Immature natural killer cell (primary cell): ENCODE results near the gene ZMYND19. TPM values are rescaled to one million over a fixed set of nuclear protein-coding genes. Genes with fewer than 3 reads are reported as not detected.

Source experiments
- DNase-seq, 3 donors: peaks; one replicate each; pipeline ENCODE4 v3.0.0; 2022; ENCODE audit warnings: mixed read lengths in 1 of 3
- H3K27ac Mint-ChIP-seq, 6 donors: one replicate each; pipeline ENCODE4 v1.8.0; 2020; ENCODE audit warnings: mixed read lengths in 6 of 6, mild to moderate bottlenecking in 5 of 6, inconsistent platforms in 4 of 6, moderate library complexity in 3 of 6
- H3K27me3 Mint-ChIP-seq, 3 donors: one replicate each; pipeline ENCODE4 v1.8.0; 2020 to 2021; ENCODE audit warnings: low read depth in 3 of 3, mild to moderate bottlenecking in 3 of 3, mixed read lengths in 3 of 3, moderate library complexity in 3 of 3, inconsistent platforms in 1 of 3
- H3K36me3 Mint-ChIP-seq, 3 donors: one replicate each; pipeline ENCODE4 v1.8.0; 2020; ENCODE audit warnings: mixed read lengths in 3 of 3, inconsistent platforms in 2 of 3, mild to moderate bottlenecking in 2 of 3
- H3K4me1 Mint-ChIP-seq, 2 donors: one replicate each; pipeline ENCODE4 v1.8.0; 2020; ENCODE audit warnings: inconsistent platforms in 2 of 2, mild to moderate bottlenecking in 2 of 2, mixed read lengths in 2 of 2, moderate library complexity in 1 of 2
- H3K4me3 Mint-ChIP-seq, 5 donors: one replicate each; pipeline ENCODE4 v1.8.0; 2020; ENCODE audit warnings: mild to moderate bottlenecking in 5 of 5, mixed read lengths in 5 of 5, inconsistent platforms in 3 of 5, moderate library complexity in 3 of 5
- H3K9me3 Mint-ChIP-seq, 6 donors: one replicate each; pipeline ENCODE4 v1.8.0; 2020; ENCODE audit warnings: mild to moderate bottlenecking in 6 of 6, mixed read lengths in 6 of 6, inconsistent platforms in 4 of 6, moderate library complexity in 3 of 6
- polyA plus RNA-seq, 3 donors: library from polyadenylated mRNA; unstranded; fragments of 300-500 nt; fragmentation: Illumina TruSeq; gene quantifications; one replicate each; pipeline ENCODE4 v1.2.3, GENCODE V29; 2021

Gene ZMYND19
- polyA plus RNA-seq, 3 donors from 2014 or later: 1.5 to 7.0 (median 3.3) TPM

- peak in 1 of 3 donors; percentile 34 for DNase-seq
- peak overlapping the region; percentile 25 to 84 (median 62) for H3K27ac Mint-ChIP-seq
- no peaks in the 10 kb centered on the region for H3K9me3 Mint-ChIP-seq
- no peaks in the 10 kb centered on the region for H3K36me3 Mint-ChIP-seq
- H3K4me3 Mint-ChIP-seq: peak overlapping the region; percentile 54 to 64 (median 57)
- peaks cover 3 to 17% (median 7%) of the 10 kb centered on the region in 3 donors for H3K27me3 Mint-ChIP-seq
- H3K4me1 Mint-ChIP-seq: peaks cover 55 to 62% of the 10 kb centered on the region in 2 donors
These were observed 30.9 kb upstream of the ZMYND19 start for GRCh38 chr9:137621131-137621757.

DNA sequence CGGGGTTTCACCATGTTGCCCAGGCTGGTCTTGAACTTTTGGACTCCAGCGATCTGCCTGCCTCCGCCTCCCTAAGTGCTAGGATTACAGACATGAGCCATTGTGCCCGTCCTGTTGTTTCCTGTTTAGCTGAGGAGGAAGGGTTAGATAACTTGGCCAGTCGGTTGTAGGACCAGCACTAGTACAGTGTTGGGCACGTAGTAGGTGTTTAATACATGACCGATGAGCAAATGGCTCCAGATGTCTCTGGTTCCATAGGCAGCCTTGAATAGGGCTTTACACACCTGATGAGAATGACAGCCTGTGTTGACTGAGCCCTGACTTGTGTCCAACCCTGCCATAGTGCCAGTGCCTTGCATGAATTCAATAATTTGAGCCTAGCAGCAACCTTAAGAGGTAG lies 30.3 kb upstream of the ZMYND19 start:
- Mint-ChIP-seq H3K36me3 (no peaks in the 10 kb centered on the region), H3K4me3 (peak overlapping the region; percentile 39 to 95 (median 64)), H3K9me3 (no peaks in the 10 kb centered on the region), H3K27ac (peak overlapping the region in 5 of 6 donors; percentile 38 to 84 (median 69)), H3K27me3 (peaks cover 3 to 17% (median 7%) of the 10 kb centered on the region in 3 donors), H3K4me1 (peaks cover 54 to 58% of the 10 kb centered on the region in 2 donors)
- no peak for DNase-seq

DNA sequence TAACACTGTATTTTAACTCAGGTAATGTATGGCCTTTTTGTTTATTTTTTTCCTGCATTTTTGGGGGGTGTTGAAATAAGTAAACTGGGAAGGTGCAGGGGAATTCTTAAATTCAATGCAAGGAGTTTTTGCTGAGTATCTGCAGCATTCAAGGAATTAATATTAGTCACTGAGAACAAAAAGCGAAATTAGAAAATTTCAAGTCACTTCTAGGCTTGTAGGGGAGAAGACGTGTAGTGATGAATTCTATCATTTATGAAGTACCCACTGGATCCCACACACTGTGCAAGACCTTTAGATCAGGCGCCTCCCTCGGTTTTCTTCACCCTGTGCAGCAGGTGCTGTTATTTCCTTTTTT lies 29.7 kb upstream of the ZMYND19 start:
- peaks cover 49 to 52% of the 10 kb centered on the region in 2 donors for H3K4me1 Mint-ChIP-seq
- no peaks in the 10 kb centered on the region for H3K36me3 Mint-ChIP-seq
- H3K9me3 Mint-ChIP-seq: no peaks in the 10 kb centered on the region
- peaks cover 3 to 17% (median 7%) of the 10 kb centered on the region in 3 donors for H3K27me3 Mint-ChIP-seq
- DNase-seq: no peak
- H3K4me3 Mint-ChIP-seq: peak overlapping the region; percentile 87 to 95 (median 91)
- peak overlapping the region; percentile 88 to 98 (median 92) for H3K27ac Mint-ChIP-seq

- DNase-seq: peak; percentile 30 to 39 (median 36)
- Mint-ChIP-seq H3K27ac (peak overlapping the region; percentile 88 to 98 (median 92)), H3K4me1 (peaks cover 45 to 50% of the 10 kb centered on the region in 2 donors), H3K9me3 (no peaks in the 10 kb centered on the region), H3K4me3 (peak overlapping the region; percentile 87 to 95 (median 91)), H3K36me3 (no peaks in the 10 kb centered on the region), H3K27me3 (peaks cover 3 to 17% (median 7%) of the 10 kb centered on the region in 3 donors)
These were observed 29.1 kb upstream of the ZMYND19 start for GRCh38 chr9:137619240-137620047.

- Mint-ChIP-seq H3K36me3 (no peaks in the 10 kb centered on the region), H3K4me1 (peaks cover 42 to 45% of the 10 kb centered on the region in 2 donors), H3K4me3 (peak within 1 kb of the TSS; percentile 87 to 95 (median 91)), H3K27ac (peak within 1 kb of the TSS; percentile 88 to 98 (median 94)), H3K9me3 (no peaks in the 10 kb centered on the region), H3K27me3 (peaks cover 3 to 17% (median 7%) of the 10 kb centered on the region in 3 donors)
- DNase-seq: peak; percentile 93 to 95 (median 94)
These were observed 28.1 kb upstream of the ZMYND19 start, which contains the start of gene EHMT1 for GRCh38 chr9:137618105-137619067. Gene EHMT1, plus strand, starts transcription at chr9:137619005. Its CDS starts 24 bp downstream, at chr9:137619029.

DNA sequence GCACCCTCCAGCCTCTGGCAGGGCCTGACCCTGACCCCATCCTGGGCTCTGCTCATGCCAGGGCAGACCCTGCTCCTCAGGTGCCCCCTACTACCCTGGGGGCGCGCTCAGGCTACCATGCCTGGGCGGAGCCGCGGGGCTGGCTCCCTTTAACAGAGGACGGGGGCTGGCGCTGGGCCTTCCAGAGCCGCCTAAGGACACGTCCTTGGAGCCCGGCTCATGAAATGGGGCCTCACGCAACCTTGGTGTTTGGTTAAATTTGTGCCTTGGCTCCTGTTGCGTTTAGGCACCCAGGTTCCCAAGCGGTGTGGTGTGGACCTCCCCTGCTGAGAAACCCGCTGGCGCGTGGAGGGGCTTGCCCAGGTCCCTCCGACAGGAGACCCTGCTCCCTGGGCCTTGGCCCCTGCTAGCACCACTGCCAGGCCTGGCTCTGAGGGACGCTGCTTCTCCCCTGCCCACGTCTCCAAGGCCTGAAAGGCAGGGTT lies 25.1 kb upstream of the ZMYND19 start:
- no peak for DNase-seq
- Mint-ChIP-seq H3K4me1 (peaks cover 23 to 34% of the 10 kb centered on the region in 2 donors), H3K36me3 (no peaks in the 10 kb centered on the region), H3K27me3 (peaks cover 3 to 13% (median 9%) of the 10 kb centered on the region in 3 donors), H3K4me3 (no peak overlapping the region), H3K27ac (no peak overlapping the region), H3K9me3 (no peaks in the 10 kb centered on the region)

- Mint-ChIP-seq H3K4me1 (peaks cover 17 to 27% of the 10 kb centered on the region in 2 donors), H3K27ac (no peak overlapping the region), H3K9me3 (no peaks in the 10 kb centered on the region), H3K27me3 (peaks cover 3 to 13% (median 9%) of the 10 kb centered on the region in 3 donors), H3K36me3 (no peaks in the 10 kb centered on the region), H3K4me3 (no peak overlapping the region)
- no peak for DNase-seq
These were observed 24.5 kb upstream of the ZMYND19 start for GRCh38 chr9:137614631-137615386.

DNA sequence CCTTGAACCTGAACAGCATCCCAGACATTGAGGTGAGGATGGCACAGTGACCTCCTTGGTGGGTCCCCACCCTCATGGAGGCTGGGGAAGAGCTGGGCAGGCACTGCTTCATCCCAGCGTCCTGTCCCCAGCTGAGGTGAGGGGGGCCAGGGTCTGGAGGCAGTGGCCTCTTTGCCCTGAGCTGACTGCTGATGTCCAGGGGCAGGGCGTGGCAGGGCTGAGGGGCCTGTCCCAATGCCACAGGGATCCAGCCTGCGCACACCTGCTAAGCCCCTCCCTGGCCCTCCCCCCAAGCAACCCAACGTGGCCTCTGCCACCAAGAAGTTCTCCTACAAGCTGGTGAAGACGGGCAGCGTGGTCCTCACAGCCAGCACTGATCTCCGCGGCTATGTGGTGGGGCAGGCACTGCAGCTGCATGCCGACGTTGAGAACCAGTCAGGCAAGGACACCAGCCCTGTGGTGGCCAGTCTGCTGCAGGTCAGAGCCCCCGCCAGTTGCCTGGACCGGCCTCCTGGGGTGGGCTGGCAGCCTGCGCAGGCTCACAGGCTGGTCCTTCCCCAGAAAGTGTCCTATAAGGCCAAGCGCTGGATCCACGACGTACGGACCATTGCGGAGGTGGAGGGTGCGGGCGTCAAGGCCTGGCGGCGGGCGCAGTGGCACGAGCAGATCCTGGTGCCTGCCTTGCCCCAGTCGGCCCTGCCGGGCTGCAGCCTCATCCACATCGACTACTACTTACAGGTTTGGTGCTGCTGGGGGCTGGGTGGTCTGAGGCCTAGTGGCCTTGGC lies 23.6 kb upstream of the ZMYND19 start:
- H3K4me3 Mint-ChIP-seq: no peak overlapping the region
- peaks cover 0 to 8% (median 5%) of the 10 kb centered on the region in 3 donors for H3K27me3 Mint-ChIP-seq
- no peaks in the 10 kb centered on the region for H3K9me3 Mint-ChIP-seq
- peaks cover 12 to 23% of the 10 kb centered on the region in 2 donors for H3K4me1 Mint-ChIP-seq
- no peaks in the 10 kb centered on the region for H3K36me3 Mint-ChIP-seq
- no peak for DNase-seq
- H3K27ac Mint-ChIP-seq: no peak overlapping the region

- DNase-seq: no peak
- no peaks in the 10 kb centered on the region for H3K9me3 Mint-ChIP-seq
- no peak overlapping the region for H3K27ac Mint-ChIP-seq
- no peaks in the 10 kb centered on the region for H3K36me3 Mint-ChIP-seq
- H3K27me3 Mint-ChIP-seq: peaks cover 0 to 5% (median 2%) of the 10 kb centered on the region in 3 donors
- peaks cover 12 to 29% of the 10 kb centered on the region in 2 donors for H3K4me1 Mint-ChIP-seq
- no peak overlapping the region for H3K4me3 Mint-ChIP-seq
These were observed 22.9 kb upstream of the ZMYND19 start for GRCh38 chr9:137613259-137613658.

- H3K9me3 Mint-ChIP-seq: no peaks in the 10 kb centered on the region
- peak overlapping the region in 1 of 6 donors; percentile 39 for H3K27ac Mint-ChIP-seq
- no peak overlapping the region for H3K4me3 Mint-ChIP-seq
- no peaks in the 10 kb centered on the region for H3K36me3 Mint-ChIP-seq
- peaks cover 0 to 5% (median 2%) of the 10 kb centered on the region in 3 donors for H3K27me3 Mint-ChIP-seq
- no peak for DNase-seq
- peaks cover 7 to 28% of the 10 kb centered on the region in 2 donors for H3K4me1 Mint-ChIP-seq
These were observed 22.4 kb upstream of the ZMYND19 start for GRCh38 chr9:137612741-137613142.

DNA sequence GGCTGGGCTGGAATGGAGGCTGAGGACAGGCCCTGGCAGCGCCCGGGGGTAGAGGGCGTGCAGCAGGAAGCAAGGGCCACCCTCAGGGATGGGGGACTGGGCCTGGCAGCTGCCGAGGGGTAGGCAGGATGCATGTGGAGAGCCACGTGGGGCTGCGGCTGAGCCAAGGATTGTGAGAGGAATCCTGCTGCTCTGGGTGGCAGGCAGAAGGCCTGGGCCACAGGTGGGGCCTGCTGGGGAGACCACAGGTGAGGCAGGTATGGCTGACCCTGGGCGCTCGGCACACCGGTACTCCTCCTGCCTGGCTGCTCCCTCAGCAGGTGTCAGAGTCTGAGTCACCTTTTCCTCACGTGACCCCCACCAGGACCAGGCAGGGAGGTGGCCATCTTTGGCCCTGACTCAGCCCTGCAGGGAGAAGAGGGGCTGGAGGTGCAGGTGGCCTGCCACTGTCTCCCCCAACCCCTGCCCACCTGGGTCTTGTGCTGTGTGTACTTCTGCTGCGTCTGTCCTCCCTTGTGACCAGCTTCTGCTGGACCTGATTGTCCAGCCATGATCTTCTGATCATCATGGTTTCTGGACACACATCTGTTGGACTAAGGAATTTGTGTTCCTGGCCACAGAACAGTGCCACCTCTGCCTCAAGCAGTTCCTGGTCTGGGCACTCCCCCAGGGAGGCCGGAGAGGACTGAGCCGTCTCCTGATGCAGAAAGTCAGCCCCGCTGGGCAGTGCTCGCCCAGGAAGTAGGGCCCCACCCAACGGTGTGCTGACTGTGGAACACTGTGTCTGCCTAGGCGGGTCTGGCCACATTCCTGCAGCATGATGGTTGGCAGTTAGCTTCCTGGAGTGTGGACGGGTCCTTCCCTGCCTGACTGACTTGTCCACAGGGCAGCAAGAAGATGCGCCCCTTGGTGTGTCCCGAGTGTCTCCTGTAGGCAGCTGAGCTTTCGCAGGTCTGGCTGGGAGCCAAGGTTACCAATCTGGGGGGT lies 21.6 kb upstream of the ZMYND19 start:
- Mint-ChIP-seq H3K4me1 (peaks cover 8 to 29% of the 10 kb centered on the region in 2 donors), H3K27me3 (peaks cover 0 to 2% (median 2%) of the 10 kb centered on the region in 3 donors), H3K9me3 (no peaks in the 10 kb centered on the region), H3K27ac (peak overlapping the region in 3 of 6 donors; percentile 37 to 40 (median 39)), H3K4me3 (no peak overlapping the region), H3K36me3 (no peaks in the 10 kb centered on the region)
- DNase-seq: no peak
